Measurements from ENCODE around the gene STIL. TPM values are rescaled to one million over a fixed set of nuclear protein-coding genes. Genes with fewer than 3 reads are reported as not detected.

The STIL gene
- total and polyA plus RNA-seq, 2 donors from 2014 or later, result 0.28 to 2.5 TPM

GRCh38 chr1:47332779-47333577, 19.0 kb upstream of the STIL start:
- intact Hi-C loops (cut with DNase I), result no loop called here
- peak in 1 of 5 donors; percentile 4 for DNase-seq
- FAIRE-seq, result no peak

GRCh38 chr1:47331875-47332274, 17.9 kb upstream of the STIL start:
- H3K27ac ChIP-seq (ENCODE audit: low read depth in 2 of 2, low read length in 2 of 2), result no peak overlapping the region
- no peaks in the 10 kb centered on the region for H3K36me3 ChIP-seq (ENCODE audit: control insufficient read depth in 2 of 3, insufficient read depth in 3 of 3, low read length in 3 of 3)
- intact Hi-C loops (cut with DNase I), result no loop called here
- H3K27me3 ChIP-seq (ENCODE audit: control insufficient read depth, insufficient read depth, low read length), result no peaks in the 10 kb centered on the region
- H3K4me1 ChIP-seq (ENCODE audit: control insufficient read depth in 2 of 3, insufficient read depth in 2 of 3, low read depth in 1 of 3, low read length in 3 of 3), result peaks cover 0 to 14% (median 5%) of the 10 kb centered on the region in 3 donors
- H3K4me3 ChIP-seq (ENCODE audit: low read length in 3 of 3), result no peak overlapping the region
- FAIRE-seq, result no peak
- TF ChIP-seq CTCF (IDR thresholded peaks at IDR 0.05; ENCODE audit: borderline replicate concordance, extremely low read depth, insufficient read depth), result no peak
- no peak overlapping the region for H3K9ac ChIP-seq (ENCODE audit: low read length in 3 of 3)
- no peak for DNase-seq
- H3K9me3 ChIP-seq (ENCODE audit: control insufficient read depth in 2 of 3, insufficient read depth in 1 of 3, low read length in 3 of 3), result no peaks in the 10 kb centered on the region

More at GRCh38 chr1:47332779-47333577, 19.0 kb upstream of the STIL start:
- H3K4me3 ChIP-seq (ENCODE audit: low read length in 3 of 3), result peak overlapping the region; percentile 90 to 97 (median 91)
- TF ChIP-seq CTCF (IDR thresholded peaks at IDR 0.05; ENCODE audit: borderline replicate concordance, extremely low read depth, insufficient read depth), result no peak
- H3K27me3 ChIP-seq (ENCODE audit: control insufficient read depth, insufficient read depth, low read length), result no peaks in the 10 kb centered on the region
- H3K27ac ChIP-seq (ENCODE audit: low read depth in 2 of 2, low read length in 2 of 2), result peak overlapping the region; percentile 86 to 98
- H3K9me3 ChIP-seq (ENCODE audit: control insufficient read depth in 2 of 3, insufficient read depth in 1 of 3, low read length in 3 of 3), result no peaks in the 10 kb centered on the region
- H3K4me1 ChIP-seq (ENCODE audit: control insufficient read depth in 2 of 3, insufficient read depth in 2 of 3, low read depth in 1 of 3, low read length in 3 of 3), result peaks cover 0 to 14% (median 5%) of the 10 kb centered on the region in 3 donors
- peak overlapping the region; percentile 68 to 98 (median 91) for H3K9ac ChIP-seq (ENCODE audit: low read length in 3 of 3)
- H3K36me3 ChIP-seq (ENCODE audit: control insufficient read depth in 2 of 3, insufficient read depth in 3 of 3, low read length in 3 of 3), result no peaks in the 10 kb centered on the region

- Histone ChIP-seq H3K27me3 (ENCODE audit: control insufficient read depth, insufficient read depth, low read length) (no peaks in the 10 kb centered on the region), H3K36me3 (ENCODE audit: control insufficient read depth in 2 of 3, insufficient read depth in 3 of 3, low read length in 3 of 3) (no peaks in the 10 kb centered on the region), H3K9me3 (ENCODE audit: control insufficient read depth in 2 of 3, insufficient read depth in 1 of 3, low read length in 3 of 3) (no peaks in the 10 kb centered on the region), H3K4me1 (ENCODE audit: control insufficient read depth in 2 of 3, insufficient read depth in 2 of 3, low read depth in 1 of 3, low read length in 3 of 3) (peaks cover 0 to 13% (median 5%) of the 10 kb centered on the region in 3 donors), H3K4me3 (ENCODE audit: low read length in 3 of 3) (no peak overlapping the region), H3K27ac (ENCODE audit: low read depth in 2 of 2, low read length in 2 of 2) (no peak overlapping the region), H3K9ac (ENCODE audit: low read length in 3 of 3) (no peak overlapping the region)
- TF ChIP-seq CTCF (IDR thresholded peaks at IDR 0.05; ENCODE audit: borderline replicate concordance, extremely low read depth, insufficient read depth), result no peak
- FAIRE-seq (no peak), DNase-seq (no peak)
- intact Hi-C loops (cut with DNase I), result no loop called here
Measured at GRCh38 chr1:47330212-47330611, 16.3 kb upstream of the STIL start.

All from kidney (tissue), 14 donors.